Stimulated activated CD8-positive, alpha-beta memory T cell treated with anti-CD3 and anti-CD28 coated beads, Interleukin-2, amount 100 ng/mL, for 48 hours (primary cell): Measurements from ENCODE around the gene NYAP1.
"Not testable (repeated sequence)": the region's sequence is repeated elsewhere in the genome, so short reads cannot be mapped to it uniquely, and the experiment has no call there.

Experiments used
- DNase-seq, 2 donors: peaks; one replicate each; pipeline ENCODE4 v3.0.0-alpha.2; 2020; ENCODE audit warnings: low read depth in 2 of 2

Gene NYAP1

DNA sequence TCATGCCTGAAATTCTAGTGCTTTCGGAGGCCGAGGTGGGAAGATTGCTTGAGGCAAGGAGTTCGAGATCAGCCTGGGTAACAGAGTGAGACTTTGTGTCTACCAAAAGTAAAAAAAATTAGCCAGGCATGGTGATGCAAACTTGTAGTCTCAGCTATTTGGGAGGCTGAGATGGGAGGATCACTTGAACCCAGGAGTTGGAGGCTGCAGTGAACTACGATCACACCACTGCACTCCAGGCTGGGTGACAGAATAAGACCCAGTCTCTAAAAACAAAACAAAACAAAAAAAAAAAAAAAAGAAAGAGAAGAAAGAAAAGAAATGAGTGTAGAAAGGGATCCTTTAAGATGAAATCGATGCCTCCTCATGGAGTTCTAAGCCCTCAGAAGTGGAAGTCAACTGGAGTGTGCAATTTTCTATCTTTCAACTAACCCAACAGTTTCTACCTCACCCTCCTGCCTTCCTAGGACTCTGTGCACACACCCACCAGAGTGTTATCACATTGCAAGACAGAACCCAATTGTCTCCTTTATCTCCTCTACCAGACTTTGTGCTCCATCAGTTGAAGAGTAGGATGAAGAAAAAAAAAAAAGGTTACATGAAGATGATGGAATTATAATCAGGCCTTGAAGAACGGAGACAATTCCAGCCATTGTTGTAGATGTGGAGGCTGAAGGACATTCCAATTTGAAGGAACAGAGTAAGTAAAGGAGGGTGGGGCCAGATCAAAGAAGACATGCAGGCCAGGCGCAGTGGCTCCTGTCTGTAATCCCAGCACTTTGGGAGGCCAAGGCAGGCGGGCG lies 26.9 kb downstream of the NYAP1 start:
- DNase-seq = no peak

GRCh38 chr7:100513212-100513810 lies 29.6 kb downstream of the NYAP1 start:
- no peak for DNase-seq

DNA sequence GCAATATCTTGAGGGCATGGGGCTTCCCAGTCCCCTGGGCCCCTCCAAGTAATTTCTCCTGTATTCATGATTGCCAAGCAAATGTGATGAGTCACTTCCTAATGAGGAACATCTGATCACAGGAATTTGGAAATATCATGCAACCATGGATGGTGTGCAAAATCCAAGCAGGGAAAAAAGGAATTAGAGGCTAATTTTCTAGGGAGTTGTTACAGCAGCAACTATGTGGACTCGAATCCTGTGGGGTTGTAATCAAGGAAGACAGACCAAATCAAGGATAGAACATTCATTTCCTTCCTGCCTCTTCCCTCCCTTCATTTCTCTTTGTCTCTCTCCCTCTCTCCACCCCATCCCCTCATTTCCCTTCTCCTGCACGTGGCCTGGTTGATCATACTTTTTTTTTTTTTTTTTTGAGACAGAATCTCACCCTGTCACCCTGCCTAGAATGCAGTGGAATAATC lies 31.4 kb downstream of the NYAP1 start:
- no peak for DNase-seq

DNA sequence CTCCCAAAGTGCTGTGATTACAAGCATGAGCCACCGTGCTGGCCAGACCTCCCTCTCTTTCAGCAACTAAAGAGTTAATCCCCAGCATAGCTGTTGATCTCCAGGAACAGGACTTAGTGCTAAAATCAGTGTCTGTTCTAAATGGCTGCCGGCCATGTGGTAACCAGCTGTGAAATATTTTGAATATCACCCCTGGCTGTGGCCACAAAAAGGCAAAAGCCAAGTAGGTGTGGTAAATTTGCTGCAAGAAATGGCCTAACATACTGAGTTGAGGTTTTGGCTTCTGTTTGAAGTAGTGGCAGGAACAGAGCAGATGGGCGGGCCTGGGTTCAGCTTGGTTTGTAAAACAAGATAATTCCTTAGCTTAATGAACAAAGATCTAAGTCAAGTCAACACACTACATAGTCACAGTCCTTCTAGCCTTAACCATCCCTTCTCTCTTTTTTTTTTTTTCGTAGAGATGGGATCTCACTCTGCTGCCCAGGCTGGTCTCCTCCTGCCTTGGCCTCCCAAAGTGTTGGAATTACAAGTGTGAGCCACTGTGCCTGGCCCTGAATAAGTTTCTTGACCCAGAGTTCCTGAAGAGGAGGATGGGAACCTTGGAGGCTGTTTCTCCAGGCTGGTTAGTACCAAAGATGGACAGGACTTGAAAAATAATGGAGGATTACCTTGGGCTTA lies 32.5 kb downstream of the NYAP1 start:
- no peak for DNase-seq

DNA sequence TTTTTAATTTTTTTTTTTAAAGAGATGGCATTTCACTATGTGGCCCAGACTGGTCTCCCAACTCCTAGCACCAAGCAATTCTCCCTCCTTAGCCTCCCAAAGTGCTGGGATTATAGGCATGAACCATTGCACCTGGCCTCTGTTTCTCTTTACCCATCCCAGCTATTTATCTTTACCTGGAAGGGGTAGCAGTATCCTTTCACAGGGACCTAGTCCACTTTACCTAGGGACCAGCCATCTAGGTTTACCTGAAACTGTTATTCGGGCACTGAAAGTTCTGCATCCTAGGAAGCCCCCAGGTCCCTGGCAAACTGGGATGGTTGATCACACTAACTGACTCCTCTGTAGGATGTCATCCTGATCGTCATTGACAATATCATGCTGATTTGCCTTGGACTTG lies 33.6 kb downstream of the NYAP1 start:
- no peak for DNase-seq

- DNase-seq = no peak
Measured at GRCh38 chr7:100519580-100519979, 35.9 kb downstream of the NYAP1 start.

DNA sequence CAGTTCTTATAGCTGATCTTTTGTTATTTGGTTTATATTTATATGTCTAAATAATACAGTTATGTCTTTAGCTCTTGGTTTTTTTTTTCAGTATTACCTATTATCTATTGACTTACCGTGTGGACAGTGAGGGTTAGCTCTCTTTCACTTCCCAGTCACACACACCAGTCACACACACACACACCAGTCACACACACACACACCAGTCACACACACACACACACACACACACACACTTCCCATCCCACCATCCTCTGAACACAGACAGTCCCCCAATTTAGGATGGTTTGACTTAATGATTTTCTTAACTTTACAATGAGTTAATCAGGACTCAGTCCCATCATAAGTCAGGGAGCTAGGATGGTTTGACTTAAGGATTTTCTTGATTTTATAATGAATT lies 36.4 kb downstream of the NYAP1 start:
- DNase-seq = no peak

GRCh38 chr7:100521076-100521475 lies 37.3 kb downstream of the NYAP1 start:
- no peak for DNase-seq

DNA sequence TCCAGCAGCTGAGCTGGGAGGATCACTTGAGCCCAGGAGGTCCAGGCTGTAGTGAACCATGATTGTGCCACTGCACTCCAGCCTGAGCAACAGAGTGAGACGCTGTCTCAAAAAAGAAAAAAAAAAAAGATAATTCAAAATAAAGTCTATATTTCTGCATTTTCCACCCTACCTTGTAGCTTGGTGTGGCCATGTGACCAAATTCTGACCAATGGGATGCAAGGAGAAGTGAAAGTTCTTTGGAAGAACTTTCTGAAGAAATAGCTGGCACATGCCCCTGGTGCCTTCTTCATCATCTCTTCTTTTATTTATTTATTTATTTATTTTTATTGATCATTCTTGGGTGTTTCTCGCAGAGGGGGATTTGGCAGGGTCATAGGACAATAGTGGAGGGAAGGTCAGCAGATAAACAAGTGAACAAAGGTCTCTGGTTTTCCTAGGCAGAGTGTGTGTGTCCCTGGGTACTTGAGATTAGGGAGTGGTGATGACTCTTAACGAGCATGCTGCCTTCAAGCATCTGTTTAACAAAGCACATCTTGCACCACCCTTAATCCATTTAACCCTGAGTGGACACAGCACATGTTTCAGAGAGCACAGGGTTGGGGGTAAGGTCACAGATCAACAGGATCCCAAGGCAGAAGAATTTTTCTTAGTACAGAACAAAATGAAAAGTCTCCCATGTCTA lies 38.3 kb downstream of the NYAP1 start:
- DNase-seq = not testable (repeated sequence)

DNA sequence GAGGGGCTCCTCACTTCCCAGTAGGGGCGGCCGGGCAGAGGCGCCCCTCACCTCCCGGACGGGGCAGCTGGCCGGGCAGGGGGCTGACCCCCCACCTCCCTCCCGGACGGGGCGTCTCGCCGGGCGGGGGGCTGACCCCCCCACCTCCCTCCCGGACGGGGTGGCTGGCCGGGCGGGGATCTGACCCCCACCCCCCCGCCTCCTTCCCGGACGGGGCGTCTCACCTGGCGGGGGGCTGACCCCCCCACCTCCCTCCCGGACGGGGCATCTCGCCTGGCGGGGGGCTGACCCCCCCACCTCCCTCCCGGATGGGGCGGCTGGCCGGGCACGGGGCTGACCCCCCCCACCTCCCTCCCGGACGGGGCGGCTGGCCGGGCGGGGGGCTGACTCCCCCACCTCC lies 39.5 kb downstream of the NYAP1 start:
- not testable (repeated sequence) for DNase-seq

DNA sequence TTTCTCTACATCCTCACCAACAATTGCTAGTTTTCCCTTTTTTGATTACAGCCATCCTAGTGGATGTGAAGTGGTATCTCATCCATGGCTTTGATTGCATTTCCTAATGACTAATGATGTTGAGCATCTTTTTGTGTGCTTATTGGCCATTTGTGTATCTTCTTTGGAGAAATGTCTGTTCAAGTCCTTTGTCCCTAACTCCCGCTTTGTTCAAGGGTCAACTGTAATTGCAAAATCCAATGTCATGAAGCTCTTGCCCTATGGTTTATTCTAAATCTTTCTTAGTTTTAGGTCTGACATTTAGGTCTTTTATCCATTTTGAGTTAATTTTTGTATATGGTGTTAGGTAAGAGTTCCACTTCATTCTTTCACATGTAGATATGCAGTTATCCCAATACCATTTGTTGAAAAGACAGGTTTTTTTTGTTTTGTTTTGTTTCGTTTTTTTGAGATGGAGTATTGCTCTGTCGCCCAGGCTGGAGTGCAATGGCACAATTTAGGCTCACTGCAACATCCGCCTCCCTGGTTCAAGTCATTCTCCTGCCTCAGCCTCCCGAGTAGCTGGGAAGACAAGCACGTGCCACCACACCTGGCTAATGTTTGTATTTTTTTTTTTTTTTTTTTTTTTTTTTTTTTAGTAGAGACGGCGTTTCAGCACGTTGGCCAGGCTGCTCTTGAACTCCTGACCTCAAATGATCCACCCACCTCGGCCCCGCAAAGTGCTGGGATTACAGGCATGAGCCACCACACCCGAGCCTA lies 44.6 kb downstream of the NYAP1 start:
- not testable (repeated sequence) for DNase-seq

GRCh38 chr7:100532165-100533022 lies 48.7 kb downstream of the NYAP1 start:
- DNase-seq = no peak

DNA sequence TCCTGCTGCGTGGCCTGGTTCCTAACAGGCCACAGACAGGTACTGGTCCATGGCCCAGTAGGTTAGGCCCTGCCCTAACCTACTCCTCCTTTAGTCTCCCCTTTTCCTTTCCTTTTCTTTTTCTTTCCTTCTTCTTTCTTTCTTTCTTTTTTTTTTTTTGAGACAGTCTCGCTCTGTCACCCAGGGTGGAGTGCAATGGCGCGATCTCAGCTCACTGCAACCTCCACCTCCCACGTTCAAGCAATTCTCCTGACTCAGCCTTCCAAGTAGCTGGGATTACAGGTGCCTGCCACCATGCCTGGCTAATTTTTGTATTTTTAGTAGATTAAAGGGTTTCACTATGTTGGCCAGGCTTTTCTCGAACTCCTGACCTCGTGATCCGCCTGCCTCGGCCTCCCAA lies 52.3 kb downstream of the NYAP1 start:
- DNase-seq = not testable (repeated sequence)

- DNase-seq = not testable (repeated sequence)
Measured at GRCh38 chr7:100536695-100537094, 53.0 kb downstream of the NYAP1 start.

DNA sequence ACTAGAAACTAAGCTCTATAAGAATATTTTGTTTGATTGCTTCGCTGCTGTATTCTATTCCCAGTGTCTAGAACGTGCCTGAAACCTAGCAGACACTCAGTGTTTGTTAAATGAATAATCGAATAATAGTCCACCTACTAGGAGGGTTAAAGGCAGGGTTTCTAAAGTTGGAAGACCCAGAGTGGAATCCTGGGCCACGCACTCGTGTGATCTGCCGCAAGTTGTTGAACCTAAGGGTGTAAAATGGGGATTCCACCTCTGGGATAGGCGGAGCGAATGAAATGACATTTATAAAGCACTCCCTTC lies 54.6 kb downstream of the NYAP1 start:
- no peak for DNase-seq

- DNase-seq = peak; percentile 100
Measured at GRCh38 chr7:100538654-100539435, 55.1 kb downstream of the NYAP1 start, which contains the start of gene AGFG2. TSS of gene AGFG2 (plus strand) at chr7:100539203. CDS start at chr7:100539347, 144 bp downstream.

GRCh38 chr7:100539436-100540006 lies 55.8 kb downstream of the NYAP1 start:
- DNase-seq = no peak

DNA sequence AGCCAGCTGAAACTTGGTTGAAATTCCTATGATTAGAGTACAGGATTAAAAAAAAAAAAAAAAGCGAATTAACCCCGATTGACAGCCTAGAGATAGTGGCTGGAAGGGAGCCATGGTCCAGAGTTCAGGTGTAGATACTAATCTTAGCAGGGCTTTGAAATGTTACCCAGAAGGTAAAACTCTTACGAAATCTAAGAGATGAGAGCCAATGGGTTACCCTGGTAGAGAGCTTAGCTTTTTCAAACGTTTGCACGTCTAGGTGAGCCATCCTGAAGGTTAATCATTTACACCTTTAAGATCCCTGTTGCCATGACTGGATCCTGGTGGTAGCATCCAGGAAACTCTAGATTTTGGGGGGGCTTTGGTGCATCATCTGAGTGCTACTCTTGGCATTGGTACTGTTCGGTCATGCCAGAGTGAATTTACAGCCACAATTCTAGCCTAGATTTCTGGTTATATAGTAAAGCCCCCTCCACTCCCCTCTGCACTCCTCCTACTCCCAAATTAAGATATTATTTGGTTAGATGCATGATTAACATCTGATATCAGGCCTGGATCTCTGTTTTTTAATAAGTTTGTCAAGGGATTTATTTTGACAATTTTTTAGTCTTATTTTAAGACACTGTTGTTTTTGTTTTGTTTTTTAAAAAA lies 56.5 kb downstream of the NYAP1 start:
- DNase-seq = no peak

DNA sequence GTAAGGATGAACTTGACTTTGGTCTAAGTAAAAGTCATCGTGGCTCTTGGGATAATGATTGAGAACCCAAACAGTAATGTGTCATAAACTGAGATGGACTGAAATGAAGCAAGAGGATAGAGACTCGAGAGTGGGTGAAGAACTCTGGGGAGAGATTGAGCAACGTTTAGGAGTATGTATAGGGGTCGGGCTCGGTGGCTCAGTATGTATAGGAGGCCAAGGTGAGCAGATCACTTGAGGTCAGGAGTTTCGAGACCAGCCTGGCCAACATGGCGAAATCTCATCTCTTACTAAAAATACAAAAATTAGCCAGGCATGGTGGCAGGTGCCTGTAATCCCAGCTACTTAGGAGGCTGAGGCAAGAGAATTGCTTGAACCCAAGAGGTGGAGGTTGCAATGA lies 57.6 kb downstream of the NYAP1 start:
- not testable (repeated sequence) for DNase-seq
